ENCODE data around the gene RTP3. TPM values are rescaled to one million over a fixed set of nuclear protein-coding genes. Genes with fewer than 3 reads are reported as not detected.

RTP3 gene
- total RNA-seq (2022; extraction: Qiagen RNA extraction), result not detected in 5 replicates

DNA sequence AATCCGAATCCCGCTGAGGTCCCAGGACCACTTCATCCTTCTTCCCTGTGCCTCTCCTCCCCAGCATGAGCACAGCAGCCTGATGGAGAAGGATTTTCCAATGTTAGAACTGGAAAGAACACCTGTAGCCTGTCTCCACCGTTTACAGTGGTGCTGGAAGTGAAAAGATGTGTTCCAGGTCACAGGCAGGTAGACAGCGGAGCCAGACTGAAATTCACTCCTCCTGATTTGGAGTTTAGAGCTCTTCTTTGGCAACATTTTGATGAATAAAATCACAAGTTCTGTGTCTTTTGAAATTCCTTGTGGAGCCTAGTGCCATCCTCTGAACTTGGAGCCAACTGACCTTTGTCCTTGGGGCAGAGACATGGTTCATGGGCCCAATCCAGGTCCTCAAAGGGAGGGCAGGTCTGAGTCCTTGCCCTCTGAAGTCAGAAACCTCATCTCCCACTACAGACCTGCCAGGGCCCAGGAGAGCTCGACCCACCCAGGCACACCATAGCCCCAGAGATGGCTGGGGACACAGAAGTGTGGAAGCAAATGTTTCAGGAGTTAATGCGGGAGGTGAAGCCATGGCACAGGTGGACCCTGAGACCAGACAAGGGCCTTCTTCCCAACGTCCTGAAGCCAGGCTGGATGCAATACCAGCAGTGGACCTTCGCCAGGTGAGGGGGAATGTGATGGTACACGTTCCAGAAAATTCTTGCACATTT, at the start of gene RTP3:
Gene RTP3, plus strand, starts transcription at position 421 of the 710 bp plus-strand sequence. Its CDS starts 87 bp downstream, at position 508.

DNA sequence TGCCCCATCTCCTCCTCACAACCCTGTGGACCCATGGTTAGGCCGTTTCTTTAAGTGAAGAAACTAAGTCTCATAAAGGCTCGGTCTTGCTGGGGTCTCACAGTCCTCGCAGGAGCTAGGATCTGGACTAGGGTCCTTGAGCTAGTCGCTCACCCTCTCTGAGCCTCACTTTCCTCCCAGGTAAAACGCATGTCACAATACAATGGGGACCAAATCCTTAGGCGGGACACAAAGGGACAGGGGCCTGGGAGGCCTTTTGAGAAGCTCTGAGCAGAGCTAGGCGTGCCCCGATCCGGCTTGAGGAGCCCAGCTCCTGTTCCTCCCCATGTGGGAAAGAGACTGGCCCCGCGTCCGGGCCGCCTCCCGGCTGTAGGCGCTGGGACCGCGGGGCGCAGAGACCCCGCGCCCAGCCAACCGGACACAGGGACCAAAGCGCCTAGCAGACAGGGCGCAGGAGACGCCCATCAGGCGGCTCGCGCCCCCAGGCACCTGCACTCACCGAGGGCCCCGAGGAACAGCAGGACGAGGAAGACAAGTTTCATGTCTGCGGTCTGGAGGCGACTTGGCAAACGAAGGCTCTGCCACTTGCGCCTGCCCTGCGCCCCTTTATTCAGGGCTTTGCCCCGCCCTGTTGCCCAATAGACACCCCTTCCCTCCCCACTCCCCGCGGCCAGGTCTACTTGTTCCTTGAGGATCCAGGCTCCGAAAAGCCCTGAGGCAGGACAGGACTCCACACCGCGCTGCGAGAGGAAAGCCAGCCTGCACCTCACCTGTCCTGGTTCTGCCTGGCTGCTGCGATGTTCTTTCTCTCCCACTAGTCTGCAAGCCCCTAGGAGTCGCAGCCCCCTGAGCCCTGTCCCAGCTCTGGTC, 33.2 kb upstream of the RTP3 start, which contains the start of gene LTF:
Gene LTF, minus strand, starts transcription at position 580 of the 870 bp plus-strand sequence. Its CDS starts 38 bp downstream, at position 542.

Other genes with a start within 250 kb of the RTP3 start
- not detected in 5 replicates for gene CCR2, start 143.9 kb upstream of the RTP3 start, total RNA-seq (2022; extraction: Qiagen RNA extraction)
- not detected in 5 replicates for gene CCR5, start 127.0 kb upstream of the RTP3 start, total RNA-seq (2022; extraction: Qiagen RNA extraction)
- gene CCRL2, start 90.7 kb upstream of the RTP3 start, total RNA-seq (2022; extraction: Qiagen RNA extraction), result 0.07 to 0.10 TPM (median 0.09 TPM) in 3 of 5 replicates, not detected in the others
- not detected in 5 replicates for gene LTF, start 33.1 kb upstream of the RTP3 start, total RNA-seq (2022; extraction: Qiagen RNA extraction)
- 0.02 TPM in 1 of 5 replicates, not detected in the others for gene LRRC2, start 68.3 kb downstream of the RTP3 start, total RNA-seq (2022; extraction: Qiagen RNA extraction)
- gene FAM240A, start 114.5 kb downstream of the RTP3 start, total RNA-seq (2022; extraction: Qiagen RNA extraction), result not detected in 5 replicates
- gene ALS2CL, start 195.7 kb downstream of the RTP3 start, total RNA-seq (2022; extraction: Qiagen RNA extraction), result 6.5 to 8.7 TPM (median 7.8 TPM) in 5 replicates
- gene TMIE, start 203.4 kb downstream of the RTP3 start, total RNA-seq (2022; extraction: Qiagen RNA extraction), result 0.13 to 0.23 TPM (median 0.16 TPM) in 5 replicates
- gene PRSS50, start 219.9 kb downstream of the RTP3 start, total RNA-seq (2022; extraction: Qiagen RNA extraction), result not detected in 5 replicates

Data from A549 treated with Hydrocortisone at 1 μM for 4 hours (cell line).